Esophagus squamous epithelium (tissue), 5 donors: ENCODE data around the gene TMEM132D. TPM values are rescaled to one million over a fixed set of nuclear protein-coding genes. Genes with fewer than 3 reads are reported as not detected.

Experiments used
- DNase-seq: peaks from one replicate; lab custom pipeline; 2025; lab: John Stamatoyannopoulos, UW
- H3K27ac ChIP-seq, 4 donors: fragments of 200-600 bp; sonication (generic); one replicate each; pipeline ENCODE4 v1.5.1; 2016 to 2019; ENCODE audit warnings: mild to moderate bottlenecking in 1 of 4
- H3K27me3 ChIP-seq, 4 donors: fragments of 200-600 bp; sonication (generic); 1 replicate in 3 of 4; 2 replicates in 1 of 4; pipeline versions ENCODE4 v1.5.1 to v1.6.0; 2017 to 2021; ENCODE audit warnings: antibody characterized with exemption in 1 of 4
- H3K36me3 ChIP-seq, 3 donors: fragments of 200-600 bp; sonication (generic); one replicate each; pipeline ENCODE4 v1.5.1; 2016 to 2019
- H3K4me1 ChIP-seq, 3 donors: fragments of 200-600 bp; sonication (generic); one replicate each; pipeline ENCODE4 v1.5.1; 2017 to 2019
- H3K4me3 ChIP-seq, 4 donors: fragments of 200-600 bp; sonication (generic); 1 replicate in 3 of 4; 2 replicates in 1 of 4; pipeline ENCODE4 v1.5.1; 2016 to 2019; ENCODE audit warnings: mild to moderate bottlenecking in 2 of 4, moderate library complexity in 1 of 4
- H3K9me3 ChIP-seq, 3 donors: fragments of 200-600 bp; sonication (generic); one replicate each; pipeline ENCODE4 v1.5.1; 2016 to 2019
- POLR2A ChIP-seq, 4 donors: fragments of 450-650 bp; IDR thresholded peaks; one replicate each; pipeline ENCODE4 v1.6.1; 2017; ENCODE audit warnings: antibody characterized with exemption in 4 of 4, mild to moderate bottlenecking in 4 of 4, moderate library complexity in 3 of 4
- WGBS, 2 donors: methylation state at CpG; one replicate each; pipeline ENCODE4 v1.1.5; 2018; 5-methylcytosine and 5-hydroxymethylcytosine counted together
- intact Hi-C: fragments of 100-400 bp; cut with DNase I; formaldehyde crosslinking; loops from one replicate; pipeline ENCODE4 v1.15.0; 2022
- total RNA-seq, 4 donors: library from RNA; depleted of rRNA; stranded (reverse); fragments of >200 nt; gene quantifications; one replicate each; pipeline ENCODE4 v1.1.0, GENCODE V29; 2016
- TF ChIP-seq, protein P1 (sequence below), 6 experiments: fragments of 450-650 bp in 4 of 6; fragments of 200-600 bp in 2 of 6; sonication (generic) in 2 of 6; IDR thresholded peaks; one replicate each; pipeline ENCODE4 v1.5.1; 2016 to 2019; ENCODE audit warnings: antibody characterized with exemption in 6 of 6, mild to moderate bottlenecking in 4 of 6, moderate library complexity in 4 of 6
- donor health status: DM: yes; HTN: yes; CAD: no.

TMEM132D gene
- total RNA-seq, 4 donors from 2014 or later = not detected

DNA sequence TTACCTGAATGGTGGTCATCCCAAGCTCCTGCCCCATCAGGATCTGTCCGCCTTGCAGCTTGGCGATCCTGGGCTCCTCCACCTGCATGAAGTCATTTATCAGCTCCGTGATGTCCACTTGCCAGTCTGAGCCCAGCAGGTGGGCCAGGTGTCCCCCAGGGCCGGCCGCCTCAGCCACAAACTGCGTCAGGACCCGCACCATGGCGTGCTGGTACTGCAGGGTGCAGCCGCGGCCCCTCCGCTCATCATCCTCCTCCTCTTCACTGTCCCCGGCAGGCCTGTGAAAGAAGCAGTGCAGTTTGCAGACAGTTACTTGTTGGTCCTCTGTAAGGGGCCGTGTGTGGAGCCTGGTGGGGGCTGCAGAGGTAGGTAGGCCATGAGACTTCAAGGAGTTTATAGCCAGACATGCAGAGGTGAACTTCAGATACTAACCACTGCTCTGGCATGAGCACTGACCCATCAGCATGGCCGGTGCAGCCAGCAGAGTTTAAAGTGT is 822.0 kb downstream of the TMEM132D start:
- H3K4me3 ChIP-seq = no peak overlapping the region
- DNase-seq = no peak
- no peaks in the 10 kb centered on the region for H3K9me3 ChIP-seq
- H3K36me3 ChIP-seq = no peaks in the 10 kb centered on the region
- WGBS, 2 donors = 83 to 84% methylated on average over 4 to 6 of the region's 14 CpGs
- TF ChIP-seq, protein P1, sequence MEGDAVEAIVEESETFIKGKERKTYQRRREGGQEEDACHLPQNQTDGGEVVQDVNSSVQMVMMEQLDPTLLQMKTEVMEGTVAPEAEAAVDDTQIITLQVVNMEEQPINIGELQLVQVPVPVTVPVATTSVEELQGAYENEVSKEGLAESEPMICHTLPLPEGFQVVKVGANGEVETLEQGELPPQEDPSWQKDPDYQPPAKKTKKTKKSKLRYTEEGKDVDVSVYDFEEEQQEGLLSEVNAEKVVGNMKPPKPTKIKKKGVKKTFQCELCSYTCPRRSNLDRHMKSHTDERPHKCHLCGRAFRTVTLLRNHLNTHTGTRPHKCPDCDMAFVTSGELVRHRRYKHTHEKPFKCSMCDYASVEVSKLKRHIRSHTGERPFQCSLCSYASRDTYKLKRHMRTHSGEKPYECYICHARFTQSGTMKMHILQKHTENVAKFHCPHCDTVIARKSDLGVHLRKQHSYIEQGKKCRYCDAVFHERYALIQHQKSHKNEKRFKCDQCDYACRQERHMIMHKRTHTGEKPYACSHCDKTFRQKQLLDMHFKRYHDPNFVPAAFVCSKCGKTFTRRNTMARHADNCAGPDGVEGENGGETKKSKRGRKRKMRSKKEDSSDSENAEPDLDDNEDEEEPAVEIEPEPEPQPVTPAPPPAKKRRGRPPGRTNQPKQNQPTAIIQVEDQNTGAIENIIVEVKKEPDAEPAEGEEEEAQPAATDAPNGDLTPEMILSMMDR (IDR thresholded peaks at IDR 0.05) = no peak
- no peak for TF ChIP-seq POLR2A (IDR thresholded peaks at IDR 0.05)
- intact Hi-C loops = no loop called here
- no peak overlapping the region for H3K27ac ChIP-seq
- H3K27me3 ChIP-seq = no peaks in the 10 kb centered on the region
- H3K4me1 ChIP-seq = no peaks in the 10 kb centered on the region

DNA sequence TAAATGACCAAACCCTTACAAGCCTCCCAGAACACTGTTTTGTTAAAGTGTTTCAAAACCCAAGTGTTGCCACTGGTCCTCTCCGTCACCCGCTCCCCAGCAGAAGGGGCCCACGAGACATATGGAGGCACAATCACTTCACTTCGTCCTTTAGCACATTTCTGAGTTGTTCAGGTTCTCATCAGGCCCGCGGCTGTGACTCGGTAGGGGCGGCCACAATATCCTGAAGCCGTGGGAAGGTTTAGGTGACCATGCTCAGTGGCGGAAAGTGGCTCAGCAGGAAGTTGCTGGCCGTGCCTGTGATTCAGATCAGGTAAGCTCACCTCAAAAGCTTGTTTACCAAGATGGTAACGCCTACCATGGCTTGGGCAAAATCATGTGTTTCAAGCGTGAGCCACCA is 823.0 kb downstream of the TMEM132D start:
- Histone ChIP-seq H3K4me3 (no peak overlapping the region), H3K36me3 (no peaks in the 10 kb centered on the region), H3K9me3 (no peaks in the 10 kb centered on the region), H3K4me1 (no peaks in the 10 kb centered on the region), H3K27me3 (no peaks in the 10 kb centered on the region), H3K27ac (no peak overlapping the region)
- intact Hi-C loops = no loop called here
- 60 to 62% methylated on average over 6 to 7 of the region's 13 CpGs for WGBS, 2 donors
- DNase-seq = no peak
- no peak for TF ChIP-seq POLR2A (IDR thresholded peaks at IDR 0.05)
- TF ChIP-seq, protein P1 (IDR thresholded peaks at IDR 0.05) = no peak

DNA sequence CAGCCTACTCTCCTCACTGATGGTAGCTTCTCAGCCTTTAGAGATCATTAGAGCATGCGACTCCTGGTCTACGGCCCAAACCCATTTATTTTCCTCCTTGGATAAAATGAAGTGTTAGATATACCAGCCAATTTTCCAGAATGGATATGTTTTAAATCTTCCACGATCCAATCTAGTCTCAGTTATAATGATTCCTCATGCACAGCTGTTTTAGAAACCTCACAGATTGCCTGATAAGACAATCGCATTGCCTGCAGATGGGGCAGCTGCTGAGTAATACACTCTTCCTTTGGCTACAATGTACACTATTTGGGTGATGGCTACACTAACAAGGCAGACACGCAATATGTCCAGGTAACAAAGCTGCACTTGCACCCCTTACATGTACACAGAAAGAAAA is 823.4 kb downstream of the TMEM132D start:
- H3K27me3 ChIP-seq = no peaks in the 10 kb centered on the region
- intact Hi-C loops = no loop called here
- WGBS, 2 donors = 62 to 71% methylated on average over 5 of the region's 5 CpGs
- no peak for DNase-seq
- no peak for TF ChIP-seq POLR2A (IDR thresholded peaks at IDR 0.05)
- TF ChIP-seq, protein P1 (IDR thresholded peaks at IDR 0.05) = no peak
- H3K9me3 ChIP-seq = no peaks in the 10 kb centered on the region
- H3K4me1 ChIP-seq = no peaks in the 10 kb centered on the region
- no peaks in the 10 kb centered on the region for H3K36me3 ChIP-seq
- H3K4me3 ChIP-seq = no peak overlapping the region
- no peak overlapping the region for H3K27ac ChIP-seq

DNA sequence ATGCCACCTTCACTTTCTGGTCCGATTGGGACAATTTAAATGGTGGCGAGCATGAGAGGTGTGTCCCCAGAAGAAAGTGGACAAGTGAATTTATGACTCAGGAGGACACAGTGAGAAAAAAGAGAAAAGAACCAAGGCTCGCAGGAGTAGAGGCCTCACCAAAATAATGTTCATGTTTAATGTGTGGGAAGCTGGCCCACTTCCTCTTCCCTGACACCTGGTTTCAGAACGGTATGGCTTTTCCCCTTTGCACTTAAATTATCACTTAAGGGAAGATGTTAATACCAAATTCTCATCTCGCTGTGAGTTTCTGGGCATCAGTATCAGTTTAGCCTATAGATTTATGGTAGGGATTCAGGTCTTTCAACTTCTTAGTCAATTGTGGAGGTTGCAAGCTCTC is 824.1 kb downstream of the TMEM132D start:
- H3K27me3 ChIP-seq = no peaks in the 10 kb centered on the region
- no peaks in the 10 kb centered on the region for H3K36me3 ChIP-seq
- H3K4me3 ChIP-seq = no peak overlapping the region
- 75 to 77% methylated on average over 5 of the region's 5 CpGs for WGBS, 2 donors
- DNase-seq = no peak
- H3K9me3 ChIP-seq = no peaks in the 10 kb centered on the region
- H3K27ac ChIP-seq = no peak overlapping the region
- H3K4me1 ChIP-seq = no peaks in the 10 kb centered on the region
- intact Hi-C loops = no loop called here
- TF ChIP-seq, protein P1 (IDR thresholded peaks at IDR 0.05) = no peak
- TF ChIP-seq POLR2A (IDR thresholded peaks at IDR 0.05) = no peak

DNA sequence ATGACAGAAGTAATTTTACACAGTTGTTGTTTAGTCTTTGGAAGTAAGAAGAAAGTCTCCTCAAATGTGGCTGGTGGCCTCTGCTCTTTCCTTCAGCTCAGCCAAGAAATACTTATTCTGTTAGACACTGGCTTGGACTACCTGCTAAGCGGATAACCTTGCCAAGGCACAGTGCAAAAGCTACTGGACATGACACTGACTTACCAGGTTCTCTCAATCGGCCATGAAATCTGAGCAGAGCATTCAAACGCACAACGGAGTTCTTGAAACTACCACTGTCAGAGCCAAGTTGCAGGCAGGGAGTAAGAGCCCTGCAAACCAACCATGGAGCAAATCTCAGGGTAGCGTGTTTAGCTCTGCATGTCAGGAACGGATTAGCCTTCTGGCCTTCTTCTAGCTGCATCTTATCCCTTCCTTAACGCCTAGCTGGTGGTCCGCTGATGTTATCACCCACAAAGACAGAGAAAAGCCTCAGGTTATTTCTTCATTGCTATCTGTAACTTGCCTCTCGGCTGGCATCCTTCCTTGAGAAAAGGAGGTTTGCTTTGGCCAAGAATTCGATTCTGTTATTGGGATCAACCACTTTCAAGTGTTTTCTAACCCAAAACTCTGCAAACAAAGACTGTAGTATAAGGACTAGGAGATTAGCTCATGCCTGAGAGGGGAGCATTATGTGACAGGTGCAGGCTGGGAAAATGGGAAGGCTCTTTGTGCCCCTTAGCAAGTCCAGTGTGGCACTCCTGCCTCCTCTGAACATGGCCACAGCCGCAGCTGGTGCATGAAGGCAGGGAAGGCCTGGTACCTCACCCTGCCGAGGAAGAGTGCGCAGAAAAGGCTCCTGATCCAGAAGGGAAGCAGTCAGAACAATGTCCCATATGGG is 827.1 kb downstream of the TMEM132D start:
- H3K27me3 ChIP-seq = no peaks in the 10 kb centered on the region
- no peak for DNase-seq
- H3K9me3 ChIP-seq = no peaks in the 10 kb centered on the region
- intact Hi-C loops = no loop called here
- no peak overlapping the region for H3K4me3 ChIP-seq
- H3K4me1 ChIP-seq = no peaks in the 10 kb centered on the region
- TF ChIP-seq POLR2A (IDR thresholded peaks at IDR 0.05) = no peak
- TF ChIP-seq, protein P1 (IDR thresholded peaks at IDR 0.05) = no peak
- H3K36me3 ChIP-seq = no peaks in the 10 kb centered on the region
- H3K27ac ChIP-seq = no peak overlapping the region
- WGBS, 2 donors = 43% methylated on average over 10 to 12 of the region's 13 CpGs
